Muscle of leg (tissue), 11 donors: ENCODE measurements around the gene DLD. TPM values are rescaled to one million over a fixed set of nuclear protein-coding genes. Genes with fewer than 3 reads are reported as not detected.
A peak's percentile ranks its signal among the peaks of the same experiment; 100 is the strongest.
"Not testable (repeated sequence)": the region's sequence is repeated elsewhere in the genome, so short reads cannot be mapped to it uniquely, and the experiment has no call there.

Experiments
- DNase-seq: peaks from one replicate; pipeline ENCODE4 v3.0.0; 2013
- H3K27ac ChIP-seq: one replicate; pipeline ENCODE4 v1.5.1; 2013; ENCODE audit warnings: mild to moderate bottlenecking, low read length, control low read depth
- H3K27me3 ChIP-seq: one replicate; pipeline ENCODE4 v1.6.1; 2013; ENCODE audit warnings: low read length; ENCODE audit not compliant: control insufficient read depth, insufficient read depth
- H3K36me3 ChIP-seq: one replicate; pipeline ENCODE4 v1.6.1; 2013; ENCODE audit warnings: low read length; ENCODE audit not compliant: control insufficient read depth, insufficient read depth
- H3K4me1 ChIP-seq: one replicate; pipeline ENCODE4 v1.6.1; 2013; ENCODE audit warnings: low read length; ENCODE audit not compliant: control insufficient read depth, insufficient read depth
- H3K4me3 ChIP-seq: one replicate; pipeline ENCODE4 v1.5.1; 2013; ENCODE audit warnings: low read length, control low read depth
- H3K9me3 ChIP-seq: replicated peaks from 2 replicates; pipeline ENCODE4 v1.6.1; 2013; ENCODE audit warnings: low read depth, low read length; ENCODE audit not compliant: control insufficient read depth
- WGBS: methylation state at CpG from one replicate; pipeline ENCODE4 v1.1.5; 2013; ENCODE audit warnings: missing lambda C conversion rate; ENCODE audit not compliant: insufficient coverage; 5-methylcytosine and 5-hydroxymethylcytosine counted together
- polyA plus RNA-seq, 8 donors: library from polyadenylated mRNA; unstranded; fragments of 120-200 nt; gene quantifications; one replicate each; pipeline versions ENCODE4 v1.2.1 to v1.2.3, GENCODE V29; 2013; ENCODE audit warnings: inconsistent platforms in 1 of 8, low replicate concordance in 1 of 8; ENCODE audit not compliant: insufficient read length in 8 of 8, insufficient read depth in 1 of 8
- total RNA-seq: library from RNA; stranded (reverse); fragments of 120-200 nt; gene quantifications from one replicate; pipeline ENCODE4 v1.2.4, GENCODE V29; 2013

Gene DLD
- total and polyA plus RNA-seq, 9 donors, result 42.6 to 90.3 (median 79.0) TPM

- H3K4me1 ChIP-seq, H3K9me3 ChIP-seq, DNase-seq, H3K27me3 ChIP-seq, H3K27ac ChIP-seq, H3K4me3 ChIP-seq, H3K36me3 ChIP-seq: not testable (repeated sequence)
- WGBS, result 94% methylated on average over 21 of the region's 22 CpGs
Measured at GRCh38 chr7:107887827-107888226, 3.2 kb upstream of the DLD start.

GRCh38 chr7:107889992-107890391 is 991 bp upstream of the DLD start:
- Histone ChIP-seq H3K27me3 (peaks cover 4% of the 10 kb centered on the region), H3K4me1 (peaks cover 9% of the 10 kb centered on the region), H3K36me3 (peaks cover 12% of the 10 kb centered on the region), H3K4me3 (no peak overlapping the region), H3K27ac (no peak overlapping the region), H3K9me3 (no peaks in the 10 kb centered on the region)
- no CpG with 5 or more reads among the region's 3 CpGs for WGBS
- DNase-seq, result no peak

GRCh38 chr7:107890493-107890961 is 456 bp upstream of the DLD start:
- H3K27me3 ChIP-seq, result peaks cover 4% of the 10 kb centered on the region
- no CpG with 5 or more reads among the region's 7 CpGs for WGBS

GRCh38 chr7:107891636-107892366 is 818 bp downstream of the DLD start:
- H3K4me1 ChIP-seq, result peaks cover 9% of the 10 kb centered on the region

More at GRCh38 chr7:107890493-107890961, 456 bp upstream of the DLD start:
- peak overlapping the region; percentile 75 for H3K4me3 ChIP-seq
- H3K9me3 ChIP-seq, result no peaks in the 10 kb centered on the region
- peaks cover 9% of the 10 kb centered on the region for H3K4me1 ChIP-seq
- DNase-seq, result no peak
- H3K36me3 ChIP-seq, result peaks cover 15% of the 10 kb centered on the region
- H3K27ac ChIP-seq, result peak overlapping the region; percentile 87

GRCh38 chr7:107892367-107892741 is 1.4 kb downstream of the DLD start:
- WGBS, result 100% methylated on average over 3 of the region's 8 CpGs
- not testable (repeated sequence) for H3K27ac ChIP-seq, H3K27me3 ChIP-seq, H3K4me3 ChIP-seq, DNase-seq, H3K9me3 ChIP-seq, H3K4me1 ChIP-seq
- peaks cover 15% of the 10 kb centered on the region for H3K36me3 ChIP-seq

More at GRCh38 chr7:107891636-107892366, 818 bp downstream of the DLD start:
- Histone ChIP-seq H3K9me3 (no peaks in the 10 kb centered on the region), H3K27ac (peak overlapping the region; percentile 87), H3K4me3 (peak overlapping the region; percentile 75), H3K27me3 (no peaks in the 10 kb centered on the region), H3K36me3 (peaks cover 15% of the 10 kb centered on the region)
- WGBS, result 80% methylated on average over 3 of the region's 9 CpGs
- no peak for DNase-seq

- no CpG with 5 or more reads among the region's 2 CpGs for WGBS
- no peak for DNase-seq
- Histone ChIP-seq H3K36me3 (peaks cover 15% of the 10 kb centered on the region), H3K4me1 (no peaks in the 10 kb centered on the region), H3K4me3 (no peak overlapping the region), H3K27ac (no peak overlapping the region), H3K27me3 (no peaks in the 10 kb centered on the region), H3K9me3 (no peaks in the 10 kb centered on the region)
Measured at GRCh38 chr7:107898997-107899594, 8.1 kb downstream of the DLD start.

GRCh38 chr7:107900496-107901015 is 9.6 kb downstream of the DLD start:
- DNase-seq, result no peak
- no peaks in the 10 kb centered on the region for H3K9me3 ChIP-seq
- no peaks in the 10 kb centered on the region for H3K27me3 ChIP-seq
- no peak overlapping the region for H3K4me3 ChIP-seq
- no CpG with 5 or more reads among the region's 1 CpG for WGBS
- no peak overlapping the region for H3K27ac ChIP-seq
- H3K36me3 ChIP-seq, result peaks cover 7% of the 10 kb centered on the region
- H3K4me1 ChIP-seq, result no peaks in the 10 kb centered on the region

- Histone ChIP-seq H3K27ac (no peak overlapping the region), H3K4me3 (no peak overlapping the region), H3K27me3 (no peaks in the 10 kb centered on the region), H3K4me1 (no peaks in the 10 kb centered on the region), H3K9me3 (no peaks in the 10 kb centered on the region), H3K36me3 (peaks cover 14% of the 10 kb centered on the region)
- no peak for DNase-seq
Measured at GRCh38 chr7:107902381-107902780, 11.4 kb downstream of the DLD start.

- Histone ChIP-seq H3K9me3 (no peaks in the 10 kb centered on the region), H3K4me1 (no peaks in the 10 kb centered on the region), H3K4me3 (no peak overlapping the region), H3K36me3 (peaks cover 23% of the 10 kb centered on the region), H3K27ac (no peak overlapping the region), H3K27me3 (no peaks in the 10 kb centered on the region)
- WGBS, result 100% methylated on average over 1 of the region's 2 CpGs
- DNase-seq, result no peak
Measured at GRCh38 chr7:107907790-107908189, 16.8 kb downstream of the DLD start.

GRCh38 chr7:107909445-107909844 is 18.5 kb downstream of the DLD start:
- no CpG with 5 or more reads among the region's 1 CpG for whole genome bisulfite sequencing
- Histone ChIP-seq H3K27ac (no peak overlapping the region), H3K9me3 (no peaks in the 10 kb centered on the region), H3K4me1 (no peaks in the 10 kb centered on the region), H3K36me3 (peaks cover 16% of the 10 kb centered on the region), H3K4me3 (no peak overlapping the region), H3K27me3 (no peaks in the 10 kb centered on the region)
- no peak for DNase-seq
